ENCODE measurements around the gene SIGLEC7. TPM values are rescaled to one million over a fixed set of nuclear protein-coding genes. Genes with fewer than 3 reads are reported as not detected.

Gene SIGLEC7
- total RNA-seq, 2 donors from 2014 or later, result 2.4 to 5.9 TPM

DNA sequence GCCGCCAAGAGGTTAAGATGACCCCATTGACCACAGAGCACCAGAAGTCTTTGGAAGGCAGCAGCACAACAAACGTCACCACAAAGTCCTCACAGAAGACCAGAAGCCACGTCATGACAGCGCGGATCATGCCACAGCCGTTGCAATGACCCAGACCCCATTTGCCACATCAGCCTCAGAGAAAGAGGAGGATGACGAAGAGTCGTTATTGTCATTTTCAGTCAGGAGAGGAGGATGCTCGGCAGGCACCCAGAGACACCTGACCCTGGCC, 53.1 kb downstream of the SIGLEC7 start:
- no peak overlapping the region for H3K4me3 ChIP-seq
- DNase-seq (ENCODE audit: low spot score), result no peak
- H3K9me3 ChIP-seq, result no peaks in the 10 kb centered on the region
- no peaks in the 10 kb centered on the region for H3K27me3 ChIP-seq (replicated peaks; ENCODE audit: insufficient read depth)
- H3K36me3 ChIP-seq, result no peaks in the 10 kb centered on the region
- TF ChIP-seq, protein P1, sequence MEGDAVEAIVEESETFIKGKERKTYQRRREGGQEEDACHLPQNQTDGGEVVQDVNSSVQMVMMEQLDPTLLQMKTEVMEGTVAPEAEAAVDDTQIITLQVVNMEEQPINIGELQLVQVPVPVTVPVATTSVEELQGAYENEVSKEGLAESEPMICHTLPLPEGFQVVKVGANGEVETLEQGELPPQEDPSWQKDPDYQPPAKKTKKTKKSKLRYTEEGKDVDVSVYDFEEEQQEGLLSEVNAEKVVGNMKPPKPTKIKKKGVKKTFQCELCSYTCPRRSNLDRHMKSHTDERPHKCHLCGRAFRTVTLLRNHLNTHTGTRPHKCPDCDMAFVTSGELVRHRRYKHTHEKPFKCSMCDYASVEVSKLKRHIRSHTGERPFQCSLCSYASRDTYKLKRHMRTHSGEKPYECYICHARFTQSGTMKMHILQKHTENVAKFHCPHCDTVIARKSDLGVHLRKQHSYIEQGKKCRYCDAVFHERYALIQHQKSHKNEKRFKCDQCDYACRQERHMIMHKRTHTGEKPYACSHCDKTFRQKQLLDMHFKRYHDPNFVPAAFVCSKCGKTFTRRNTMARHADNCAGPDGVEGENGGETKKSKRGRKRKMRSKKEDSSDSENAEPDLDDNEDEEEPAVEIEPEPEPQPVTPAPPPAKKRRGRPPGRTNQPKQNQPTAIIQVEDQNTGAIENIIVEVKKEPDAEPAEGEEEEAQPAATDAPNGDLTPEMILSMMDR (IDR thresholded peaks at IDR 0.05), result no peak
- H3K4me1 ChIP-seq (ENCODE audit: control insufficient read depth in 1 of 2, low read depth in 2 of 2), result no peaks in the 10 kb centered on the region
- H3K27ac ChIP-seq, result no peak overlapping the region
- ATAC-seq (ENCODE audit: insufficient number of reproducible peaks, low FRiP score, low read depth), result no peak

DNA sequence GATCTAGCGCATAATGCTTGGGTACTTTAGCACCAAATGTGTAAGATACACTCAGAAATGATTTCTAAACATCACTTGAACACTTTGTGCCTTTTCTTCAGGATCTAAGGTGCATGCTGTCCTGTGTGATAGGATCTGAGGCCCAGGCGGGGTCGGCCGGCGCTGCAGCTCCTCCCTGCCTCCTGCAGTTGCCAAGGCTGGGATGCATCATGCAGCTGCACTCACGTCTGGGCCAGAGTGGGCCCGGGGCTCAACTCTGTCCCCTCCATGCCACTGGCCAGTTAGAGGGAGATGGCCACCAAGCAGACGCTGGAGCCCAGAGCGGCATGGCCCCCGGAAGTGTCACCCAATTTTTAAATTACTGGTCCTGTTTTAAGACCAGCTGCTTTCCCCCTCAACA, 53.5 kb downstream of the SIGLEC7 start:
- Histone ChIP-seq H3K27me3 (replicated peaks; ENCODE audit: insufficient read depth) (no peaks in the 10 kb centered on the region), H3K4me3 (no peak overlapping the region), H3K27ac (no peak overlapping the region), H3K4me1 (ENCODE audit: control insufficient read depth in 1 of 2, low read depth in 2 of 2) (no peaks in the 10 kb centered on the region), H3K9me3 (no peaks in the 10 kb centered on the region), H3K36me3 (no peaks in the 10 kb centered on the region)
- TF ChIP-seq, protein P1 (IDR thresholded peaks at IDR 0.05), result no peak
- DNase-seq (ENCODE audit: low spot score) (no peak), ATAC-seq (ENCODE audit: insufficient number of reproducible peaks, low FRiP score, low read depth) (no peak)

DNA sequence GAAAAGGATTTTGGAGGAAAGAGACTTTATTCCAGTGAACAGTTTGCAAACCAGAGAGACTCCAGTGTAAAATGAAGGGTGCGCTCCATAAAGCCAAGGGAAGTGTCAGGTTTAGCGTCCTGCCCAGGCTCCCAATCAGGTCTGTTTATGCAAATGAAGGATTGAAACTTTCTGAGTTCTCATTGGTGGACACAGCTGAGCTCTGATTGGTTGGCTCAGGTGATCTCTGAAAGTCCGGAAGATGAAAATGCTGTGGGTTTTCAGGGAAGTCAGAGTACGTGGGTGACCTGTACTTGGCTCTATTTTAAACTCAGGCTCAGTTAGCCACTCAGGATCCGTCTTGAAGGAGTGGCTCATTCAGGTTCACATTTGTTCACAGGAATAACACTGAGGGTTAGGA, 54.1 kb downstream of the SIGLEC7 start:
- Histone ChIP-seq H3K4me3 (no peak overlapping the region), H3K9me3 (no peaks in the 10 kb centered on the region), H3K27ac (no peak overlapping the region), H3K4me1 (ENCODE audit: control insufficient read depth in 1 of 2, low read depth in 2 of 2) (no peaks in the 10 kb centered on the region), H3K27me3 (replicated peaks; ENCODE audit: insufficient read depth) (no peaks in the 10 kb centered on the region), H3K36me3 (no peaks in the 10 kb centered on the region)
- DNase-seq (ENCODE audit: low spot score), result no peak
- TF ChIP-seq, protein P1 (IDR thresholded peaks at IDR 0.05), result no peak
- no peak for ATAC-seq (ENCODE audit: insufficient number of reproducible peaks, low FRiP score, low read depth)

DNA sequence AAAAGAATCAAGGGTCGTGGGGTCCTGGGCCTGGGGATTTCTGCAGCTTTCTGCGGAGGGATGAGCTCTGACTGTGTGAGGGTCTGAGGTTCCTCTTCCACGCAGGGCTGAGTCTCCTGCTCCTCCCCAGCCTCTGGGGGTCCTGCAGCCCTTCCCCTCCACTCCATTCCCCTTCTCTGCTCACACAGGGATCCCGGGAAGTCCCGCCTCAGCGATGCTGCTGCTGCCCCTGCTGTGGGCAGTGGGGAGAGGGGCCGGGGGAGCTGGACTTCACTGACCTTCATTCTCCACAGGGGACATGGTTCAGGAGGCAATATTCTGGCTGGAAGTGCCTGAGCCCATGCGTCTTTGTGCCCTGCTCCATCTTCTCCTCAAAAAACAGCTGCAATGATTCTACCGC, 56.5 kb downstream of the SIGLEC7 start:
- TF ChIP-seq, protein P1 (IDR thresholded peaks at IDR 0.05), result no peak
- H3K9me3 ChIP-seq, result no peaks in the 10 kb centered on the region
- no peaks in the 10 kb centered on the region for H3K4me1 ChIP-seq (ENCODE audit: control insufficient read depth in 1 of 2, low read depth in 2 of 2)
- no peak overlapping the region for H3K27ac ChIP-seq
- DNase-seq (ENCODE audit: low spot score) (no peak), ATAC-seq (ENCODE audit: insufficient number of reproducible peaks, low FRiP score, low read depth) (no peak)
- no peaks in the 10 kb centered on the region for H3K27me3 ChIP-seq (replicated peaks; ENCODE audit: insufficient read depth)
- H3K36me3 ChIP-seq, result no peaks in the 10 kb centered on the region
- no peak overlapping the region for H3K4me3 ChIP-seq

DNA sequence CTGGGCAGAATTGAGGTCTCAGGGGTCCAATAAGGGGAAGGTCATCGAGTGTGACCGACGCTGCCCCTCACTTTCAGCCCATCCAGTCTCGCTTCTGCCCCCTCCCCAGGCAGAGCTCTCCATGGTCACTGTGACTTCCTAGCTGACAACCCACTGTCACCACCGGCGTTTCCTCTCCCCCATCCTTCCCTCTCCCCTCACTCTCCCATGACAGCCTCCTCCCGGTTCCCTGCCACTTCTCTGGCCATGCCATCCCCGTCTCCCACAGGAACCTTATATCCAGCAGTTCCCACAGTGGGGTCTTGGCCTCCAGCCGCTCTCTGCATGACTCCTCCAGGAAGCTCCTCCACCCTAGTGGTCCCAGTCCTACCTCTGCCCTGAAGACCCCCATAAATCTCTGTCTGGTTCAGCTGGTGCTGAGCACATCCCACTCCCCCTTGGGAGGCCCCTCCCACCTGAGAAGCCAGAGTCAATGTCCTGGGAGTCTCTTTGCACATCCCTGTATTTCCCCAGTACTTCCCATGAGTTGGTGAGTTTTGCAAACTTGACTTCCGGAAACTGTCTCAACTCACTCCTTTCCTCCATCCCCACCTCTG, 58.1 kb downstream of the SIGLEC7 start:
- no peak for ATAC-seq (ENCODE audit: insufficient number of reproducible peaks, low FRiP score, low read depth)
- H3K36me3 ChIP-seq, result no peaks in the 10 kb centered on the region
- no peaks in the 10 kb centered on the region for H3K27me3 ChIP-seq (replicated peaks; ENCODE audit: insufficient read depth)
- no peaks in the 10 kb centered on the region for H3K9me3 ChIP-seq
- no peak overlapping the region for H3K4me3 ChIP-seq
- DNase-seq (ENCODE audit: low spot score), result no peak
- no peak overlapping the region for H3K27ac ChIP-seq
- H3K4me1 ChIP-seq (ENCODE audit: control insufficient read depth in 1 of 2, low read depth in 2 of 2), result no peaks in the 10 kb centered on the region
- TF ChIP-seq, protein P1 (IDR thresholded peaks at IDR 0.05), result no peak

All from thoracic aorta (tissue), 2 donors.